ENCODE results near the gene AOC3.

DNA sequence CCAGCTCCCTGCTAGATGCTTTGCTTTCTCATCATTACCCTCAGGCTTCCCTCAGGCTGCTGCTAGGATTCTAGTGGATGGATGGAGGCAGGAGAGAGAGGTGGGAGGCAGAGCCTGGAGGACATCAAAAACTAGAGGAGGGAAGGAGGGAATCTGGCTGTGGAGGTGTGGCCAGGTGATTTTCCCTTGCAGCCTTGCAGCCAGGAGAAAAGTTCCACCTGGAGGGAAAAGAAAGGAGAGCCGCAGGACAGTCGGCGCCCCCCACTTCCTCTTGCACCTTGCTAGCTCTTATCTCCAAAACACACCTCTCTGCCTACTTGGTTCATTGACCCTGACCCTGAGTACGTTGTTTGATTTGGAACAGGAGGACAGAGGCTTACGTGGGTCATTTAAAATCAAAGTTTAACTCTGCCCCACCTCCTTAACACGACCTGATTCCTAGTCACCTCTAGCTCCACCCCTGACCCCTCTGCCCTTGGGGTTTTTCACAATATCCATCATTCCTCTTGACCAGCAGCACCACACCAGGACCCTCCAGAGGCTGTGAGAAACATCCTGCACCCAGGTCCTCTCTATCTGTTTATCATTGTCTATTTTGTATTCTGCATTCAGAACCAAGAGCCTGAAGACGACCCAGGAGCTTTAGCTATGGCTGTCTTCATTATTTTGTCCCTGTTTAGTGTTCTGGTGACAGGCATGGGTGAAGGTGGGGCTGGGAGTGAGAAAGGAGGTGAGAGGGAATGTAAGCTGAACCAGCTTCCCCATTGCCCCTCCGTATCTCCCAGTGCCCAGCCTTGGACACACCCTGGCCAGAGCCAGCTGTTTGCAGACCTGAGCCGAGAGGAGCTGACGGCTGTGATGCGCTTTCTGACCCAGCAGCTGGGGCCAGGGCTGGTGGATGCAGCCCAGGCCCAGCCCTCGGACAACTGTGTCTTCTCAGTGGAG is 15.9 kb downstream of the AOC3 start:
- TF ChIP-seq POLR2A (IDR thresholded peaks at IDR 0.05), result no peak
- TF ChIP-seq, protein P1, sequence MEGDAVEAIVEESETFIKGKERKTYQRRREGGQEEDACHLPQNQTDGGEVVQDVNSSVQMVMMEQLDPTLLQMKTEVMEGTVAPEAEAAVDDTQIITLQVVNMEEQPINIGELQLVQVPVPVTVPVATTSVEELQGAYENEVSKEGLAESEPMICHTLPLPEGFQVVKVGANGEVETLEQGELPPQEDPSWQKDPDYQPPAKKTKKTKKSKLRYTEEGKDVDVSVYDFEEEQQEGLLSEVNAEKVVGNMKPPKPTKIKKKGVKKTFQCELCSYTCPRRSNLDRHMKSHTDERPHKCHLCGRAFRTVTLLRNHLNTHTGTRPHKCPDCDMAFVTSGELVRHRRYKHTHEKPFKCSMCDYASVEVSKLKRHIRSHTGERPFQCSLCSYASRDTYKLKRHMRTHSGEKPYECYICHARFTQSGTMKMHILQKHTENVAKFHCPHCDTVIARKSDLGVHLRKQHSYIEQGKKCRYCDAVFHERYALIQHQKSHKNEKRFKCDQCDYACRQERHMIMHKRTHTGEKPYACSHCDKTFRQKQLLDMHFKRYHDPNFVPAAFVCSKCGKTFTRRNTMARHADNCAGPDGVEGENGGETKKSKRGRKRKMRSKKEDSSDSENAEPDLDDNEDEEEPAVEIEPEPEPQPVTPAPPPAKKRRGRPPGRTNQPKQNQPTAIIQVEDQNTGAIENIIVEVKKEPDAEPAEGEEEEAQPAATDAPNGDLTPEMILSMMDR (IDR thresholded peaks at IDR 0.05), result no peak
- TF ChIP-seq POLR2AphosphoS5 (IDR thresholded peaks at IDR 0.05), result no peak
